Activated CD8-positive, alpha-beta memory T cell treated with anti-CD3 and anti-CD28 coated beads, Interleukin-2, amount 50 U/mL, for 24 hours (primary cell): ENCODE measurements around the gene ENO3.
"Not testable (repeated sequence)": the region's sequence is repeated elsewhere in the genome, so short reads cannot be mapped to it uniquely, and the experiment has no call there.

Source experiments
- DNase-seq: peaks from one replicate; pipeline ENCODE4 v3.0.0-alpha.2; 2020; ENCODE audit errors: extremely low read depth

ENO3 gene

GRCh38 chr17:4950746-4951204 is at the start of gene ENO3:
ENO3 (plus strand) TSS chr17:4951119; CDS start chr17:4951830, 711 bp downstream.
- DNase-seq, result no peak

- no peak for DNase-seq
Measured at GRCh38 chr17:4901648-4902344, 49.1 kb upstream of the ENO3 start.

GRCh38 chr17:4902540-4902939 is 48.4 kb upstream of the ENO3 start:
- DNase-seq, result no peak

- peak; percentile 48 for DNase-seq
Measured at GRCh38 chr17:4903051-4903818, 47.7 kb upstream of the ENO3 start, which contains the start of gene CHRNE. CHRNE (minus strand) TSS chr17:4903098; CDS start chr17:4903063, 35 bp downstream.

GRCh38 chr17:4906642-4907041 is 44.3 kb upstream of the ENO3 start:
- not testable (repeated sequence) for DNase-seq

GRCh38 chr17:4908301-4908700 is 42.6 kb upstream of the ENO3 start:
- no peak for DNase-seq

GRCh38 chr17:4908711-4909496 is 42.0 kb upstream of the ENO3 start:
- DNase-seq, result peak; percentile 19

GRCh38 chr17:4913994-4914393 is 36.9 kb upstream of the ENO3 start:
- DNase-seq, result no peak

- DNase-seq, result not testable (repeated sequence)
Measured at GRCh38 chr17:4914551-4914950, 36.4 kb upstream of the ENO3 start.

GRCh38 chr17:4919511-4920047 is 31.3 kb upstream of the ENO3 start:
- no peak for DNase-seq

GRCh38 chr17:4920351-4921048 is 30.4 kb upstream of the ENO3 start:
- DNase-seq, result no peak

GRCh38 chr17:4921320-4921719 is 29.6 kb upstream of the ENO3 start:
- no peak for DNase-seq

GRCh38 chr17:4926577-4927335 is 24.2 kb upstream of the ENO3 start:
- DNase-seq, result not testable (repeated sequence)

- DNase-seq, result no peak
Measured at GRCh38 chr17:4928881-4929280, 22.0 kb upstream of the ENO3 start.

- DNase-seq, result no peak
Measured at GRCh38 chr17:4931963-4932362, 19.0 kb upstream of the ENO3 start, which contains the start of gene GP1BA. GP1BA (plus strand) TSS chr17:4932277; CDS start chr17:4932605, 328 bp downstream.

GRCh38 chr17:4932756-4933155 is 18.2 kb upstream of the ENO3 start:
- DNase-seq, result no peak

- no peak for DNase-seq
Measured at GRCh38 chr17:4933646-4934045, 17.3 kb upstream of the ENO3 start.

GRCh38 chr17:4934173-4934979 is 16.5 kb upstream of the ENO3 start:
- no peak for DNase-seq

- no peak for DNase-seq
Measured at GRCh38 chr17:4935650-4936049, 15.3 kb upstream of the ENO3 start.

GRCh38 chr17:4936436-4936835 is 14.5 kb upstream of the ENO3 start:
- no peak for DNase-seq
